ENCODE data around the gene HP.

Gene HP

GRCh38 chr16:72025404-72026114 is 28.7 kb upstream of the HP start:
- no peaks in the 10 kb centered on the region for H3K9me3 Mint-ChIP-seq
- H3K4me1 Mint-ChIP-seq (ENCODE audit: low read depth), result no peaks in the 10 kb centered on the region
- no peaks in the 10 kb centered on the region for H3K27me3 Mint-ChIP-seq
- peaks cover 38% of the 10 kb centered on the region for H3K36me3 Mint-ChIP-seq (ENCODE audit: low read depth)
- no peak overlapping the region for H3K4me3 Mint-ChIP-seq
- H3K27ac Mint-ChIP-seq, result peak overlapping the region; percentile 58

- no peaks in the 10 kb centered on the region for H3K27me3 Mint-ChIP-seq
- H3K4me1 Mint-ChIP-seq (ENCODE audit: low read depth), result no peaks in the 10 kb centered on the region
- no peaks in the 10 kb centered on the region for H3K9me3 Mint-ChIP-seq
- no peak overlapping the region for H3K27ac Mint-ChIP-seq
- H3K36me3 Mint-ChIP-seq (ENCODE audit: low read depth), result peaks cover 34% of the 10 kb centered on the region
- no peak overlapping the region for H3K4me3 Mint-ChIP-seq
Measured at GRCh38 chr16:72027669-72028378, 26.5 kb upstream of the HP start.

GRCh38 chr16:72029567-72030271 is 24.6 kb upstream of the HP start:
- Mint-ChIP-seq H3K4me3 (no peak overlapping the region), H3K27me3 (no peaks in the 10 kb centered on the region)

GRCh38 chr16:72033437-72033836 is 20.9 kb upstream of the HP start:
- Mint-ChIP-seq H3K27me3 (no peaks in the 10 kb centered on the region), H3K9me3 (no peaks in the 10 kb centered on the region), H3K27ac (no peak overlapping the region), H3K4me3 (no peak overlapping the region), H3K4me1 (ENCODE audit: low read depth) (no peaks in the 10 kb centered on the region), H3K36me3 (ENCODE audit: low read depth) (peaks cover 5% of the 10 kb centered on the region)

More at GRCh38 chr16:72029567-72030271, 24.6 kb upstream of the HP start:
- Mint-ChIP-seq H3K27ac (no peak overlapping the region), H3K36me3 (ENCODE audit: low read depth) (peaks cover 21% of the 10 kb centered on the region), H3K4me1 (ENCODE audit: low read depth) (no peaks in the 10 kb centered on the region), H3K9me3 (no peaks in the 10 kb centered on the region)

- H3K27me3 Mint-ChIP-seq, result no peaks in the 10 kb centered on the region
- H3K4me1 Mint-ChIP-seq (ENCODE audit: low read depth), result no peaks in the 10 kb centered on the region
- H3K4me3 Mint-ChIP-seq, result no peak overlapping the region
- no peak overlapping the region for H3K27ac Mint-ChIP-seq
- H3K9me3 Mint-ChIP-seq, result no peaks in the 10 kb centered on the region
- H3K36me3 Mint-ChIP-seq (ENCODE audit: low read depth), result peaks cover 8% of the 10 kb centered on the region
Measured at GRCh38 chr16:72036098-72036497, 18.2 kb upstream of the HP start.

GRCh38 chr16:72042157-72042660 is 12.1 kb upstream of the HP start:
- H3K9me3 Mint-ChIP-seq, result no peaks in the 10 kb centered on the region
- no peaks in the 10 kb centered on the region for H3K27me3 Mint-ChIP-seq

GRCh38 chr16:72043058-72043457 is 11.2 kb upstream of the HP start:
- no peak overlapping the region for H3K27ac Mint-ChIP-seq
- peaks cover 26% of the 10 kb centered on the region for H3K36me3 Mint-ChIP-seq (ENCODE audit: low read depth)
- no peaks in the 10 kb centered on the region for H3K4me1 Mint-ChIP-seq (ENCODE audit: low read depth)
- H3K27me3 Mint-ChIP-seq, result no peaks in the 10 kb centered on the region
- H3K9me3 Mint-ChIP-seq, result no peaks in the 10 kb centered on the region
- no peak overlapping the region for H3K4me3 Mint-ChIP-seq

More at GRCh38 chr16:72042157-72042660, 12.1 kb upstream of the HP start:
- Mint-ChIP-seq H3K4me1 (ENCODE audit: low read depth) (no peaks in the 10 kb centered on the region), H3K36me3 (ENCODE audit: low read depth) (peaks cover 26% of the 10 kb centered on the region), H3K27ac (no peak overlapping the region), H3K4me3 (no peak overlapping the region)

DNA sequence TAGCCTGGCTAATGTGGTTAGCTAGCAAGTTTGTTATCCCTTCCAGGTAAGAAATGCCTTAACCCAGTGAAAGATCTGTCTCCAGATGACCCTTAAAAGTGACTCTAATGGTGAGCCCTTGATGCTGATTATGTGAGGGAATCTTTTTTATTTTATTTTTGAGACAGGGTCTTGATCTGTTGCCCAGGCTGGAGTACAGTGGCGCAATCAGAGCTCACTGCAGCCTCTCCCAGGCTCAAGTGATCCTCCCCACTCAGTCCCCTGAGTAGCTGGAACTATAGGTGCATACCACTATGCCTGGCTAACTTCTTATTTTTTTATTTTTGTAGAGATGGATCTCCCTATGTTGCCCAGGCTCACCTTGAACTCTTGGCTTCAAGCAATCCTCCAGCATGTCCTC is 10.8 kb upstream of the HP start:
- Mint-ChIP-seq H3K27ac (no peak overlapping the region), H3K27me3 (no peaks in the 10 kb centered on the region), H3K4me1 (ENCODE audit: low read depth) (no peaks in the 10 kb centered on the region), H3K4me3 (no peak overlapping the region), H3K9me3 (no peaks in the 10 kb centered on the region), H3K36me3 (ENCODE audit: low read depth) (peaks cover 26% of the 10 kb centered on the region)

DNA sequence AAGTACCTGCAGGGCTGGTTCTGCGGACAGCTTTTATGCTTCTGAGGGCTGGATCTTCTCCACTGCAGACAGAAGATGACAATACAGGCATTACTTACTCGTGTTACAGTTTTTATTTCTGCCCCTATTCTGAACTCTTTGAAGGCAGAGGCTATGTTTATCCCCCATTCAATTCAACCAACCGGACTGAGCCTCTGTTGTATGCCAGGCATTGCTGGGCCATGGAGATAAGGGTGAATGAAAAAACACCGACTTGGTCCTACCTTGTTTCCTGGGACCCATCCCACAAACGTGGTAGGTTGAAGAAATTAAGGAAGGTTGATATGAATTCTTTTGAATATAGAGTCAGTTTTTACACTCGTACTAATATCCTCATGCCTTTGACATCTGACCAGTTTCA is 10.0 kb upstream of the HP start:
- Mint-ChIP-seq H3K9me3 (peaks cover 6% of the 10 kb centered on the region), H3K4me3 (no peak overlapping the region)

DNA sequence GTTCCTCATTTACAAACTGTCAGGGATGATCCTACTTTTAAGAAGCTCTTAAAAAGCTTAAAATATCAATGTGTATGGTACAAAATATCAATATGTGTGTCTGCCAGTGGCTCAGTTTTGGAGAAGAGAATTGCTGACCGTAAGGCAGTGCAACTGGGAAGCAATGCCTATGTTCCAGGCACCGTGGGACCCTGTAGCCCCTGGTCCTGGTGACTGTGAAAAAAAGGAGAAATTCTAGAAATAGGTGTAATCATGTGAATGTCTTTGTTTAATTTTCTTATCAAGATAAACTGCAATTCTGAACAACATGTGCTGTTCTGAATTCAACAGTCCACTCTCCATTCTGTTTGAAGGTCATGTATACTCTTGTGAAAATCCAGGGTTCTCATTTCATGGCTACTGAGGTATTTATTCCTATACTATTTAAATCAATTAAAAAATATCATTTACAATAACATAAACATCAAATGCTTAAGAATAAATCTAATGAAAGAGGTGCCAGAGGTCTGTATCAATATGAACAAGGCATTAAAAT is 9.4 kb upstream of the HP start:
- Mint-ChIP-seq H3K27me3 (no peaks in the 10 kb centered on the region), H3K4me3 (no peak overlapping the region), H3K36me3 (ENCODE audit: low read depth) (peaks cover 27% of the 10 kb centered on the region), H3K4me1 (ENCODE audit: low read depth) (no peaks in the 10 kb centered on the region), H3K9me3 (peaks cover 10% of the 10 kb centered on the region), H3K27ac (no peak overlapping the region)

More for the DNA sequence above, 10.0 kb upstream of the HP start:
- H3K36me3 Mint-ChIP-seq (ENCODE audit: low read depth), result peaks cover 26% of the 10 kb centered on the region
- H3K27me3 Mint-ChIP-seq, result no peaks in the 10 kb centered on the region
- H3K4me1 Mint-ChIP-seq (ENCODE audit: low read depth), result no peaks in the 10 kb centered on the region
- no peak overlapping the region for H3K27ac Mint-ChIP-seq

- Mint-ChIP-seq H3K9me3 (peaks cover 13% of the 10 kb centered on the region), H3K36me3 (ENCODE audit: low read depth) (peaks cover 4% of the 10 kb centered on the region), H3K4me3 (no peak overlapping the region), H3K4me1 (ENCODE audit: low read depth) (no peaks in the 10 kb centered on the region), H3K27ac (no peak overlapping the region), H3K27me3 (no peaks in the 10 kb centered on the region)
Measured at GRCh38 chr16:72049110-72049509, 5.2 kb upstream of the HP start.

DNA sequence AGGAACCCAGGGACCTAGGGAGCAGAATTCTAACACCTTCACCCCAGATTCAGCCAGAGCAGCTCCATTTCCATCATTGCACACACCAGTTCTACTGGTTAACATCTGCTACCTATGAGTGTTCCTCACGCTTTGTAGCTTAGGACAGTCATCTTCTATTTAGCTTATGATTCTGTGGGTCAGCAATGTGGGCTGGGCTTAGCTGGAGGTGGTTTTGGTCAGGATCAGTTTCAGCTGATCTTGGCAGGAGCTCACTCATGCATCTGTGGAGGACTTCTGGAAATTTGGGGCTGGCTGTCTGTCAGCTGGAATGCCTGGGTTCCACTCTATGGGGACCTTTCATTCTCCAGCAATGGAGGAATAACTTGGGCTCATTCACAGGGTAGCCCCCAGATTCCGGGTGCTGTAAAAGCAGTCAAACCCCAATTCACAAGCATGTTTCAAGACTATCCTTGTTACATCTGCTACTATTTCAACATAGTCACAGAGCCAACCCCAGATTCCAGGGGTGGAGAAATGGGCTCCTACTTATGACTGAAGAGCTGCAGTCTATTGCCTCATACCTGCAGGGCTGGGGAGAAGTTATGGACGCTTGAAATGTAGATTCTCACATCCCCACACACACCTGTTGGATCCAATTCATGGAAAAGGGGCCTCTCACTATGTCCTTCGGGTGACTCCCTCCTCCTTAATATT is 3.4 kb upstream of the HP start:
- Mint-ChIP-seq H3K27me3 (no peaks in the 10 kb centered on the region), H3K9me3 (peaks cover 13% of the 10 kb centered on the region), H3K36me3 (ENCODE audit: low read depth) (peaks cover 4% of the 10 kb centered on the region), H3K4me3 (no peak overlapping the region), H3K4me1 (ENCODE audit: low read depth) (no peaks in the 10 kb centered on the region), H3K27ac (no peak overlapping the region)

GRCh38 chr16:72051818-72052217 is 2.5 kb upstream of the HP start:
- H3K9me3 Mint-ChIP-seq, result peaks cover 13% of the 10 kb centered on the region
- no peak overlapping the region for H3K4me3 Mint-ChIP-seq
- H3K27me3 Mint-ChIP-seq, result no peaks in the 10 kb centered on the region
- H3K4me1 Mint-ChIP-seq (ENCODE audit: low read depth), result no peaks in the 10 kb centered on the region
- peaks cover 4% of the 10 kb centered on the region for H3K36me3 Mint-ChIP-seq (ENCODE audit: low read depth)
- H3K27ac Mint-ChIP-seq, result no peak overlapping the region

DNA sequence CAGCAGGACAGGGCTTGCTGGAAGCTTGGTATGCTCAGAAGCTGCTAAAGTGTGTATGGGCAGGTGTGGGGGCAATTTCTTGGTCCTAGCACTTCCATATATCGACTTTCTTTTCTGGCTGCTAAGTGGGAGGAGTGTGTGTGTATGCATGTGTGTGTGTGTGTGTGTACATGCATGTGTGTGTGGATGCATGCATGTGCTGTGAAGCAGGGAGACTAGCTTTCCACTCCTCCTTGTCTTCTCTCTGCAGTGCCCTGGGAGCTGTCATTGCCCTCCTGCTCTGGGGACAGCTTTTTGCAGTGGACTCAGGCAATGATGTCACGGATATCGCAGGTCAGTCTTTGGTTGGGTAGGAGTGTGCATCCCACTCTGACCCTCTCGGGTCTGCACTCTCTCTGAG is 1.6 kb downstream of the HP start:
- Mint-ChIP-seq H3K27me3 (no peaks in the 10 kb centered on the region), H3K4me3 (no peak overlapping the region), H3K4me1 (ENCODE audit: low read depth) (no peaks in the 10 kb centered on the region), H3K9me3 (no peaks in the 10 kb centered on the region), H3K36me3 (ENCODE audit: low read depth) (no peaks in the 10 kb centered on the region), H3K27ac (no peak overlapping the region)

All from stimulated activated naive CD8-positive, alpha-beta T cell treated with anti-CD3 and anti-CD28 coated beads, Interleukin-15, Interleukin-2, amounts not matched to agents 100 ng/mL and 50 ng/mL, for 24 hours (primary cell).